SU-DHL-6 (cell line): ENCODE results near the gene ARFGAP1.

Source experiments
- H2AFZ ChIP-seq: fragments of 200-600 bp; sonication (generic); 2 replicates; pipeline ENCODE4 v1.6.1; 2014; ENCODE audit warnings: low read depth, mild to moderate bottlenecking, moderate library complexity, mixed read lengths, antibody characterized with exemption, low read length; ENCODE audit not compliant: severe bottlenecking
- H3F3A ChIP-seq: fragments of 200-600 bp; shearing (Covaris generic); 2 replicates; pipeline ENCODE4 v1.6.0; 2016; ENCODE audit warnings: antibody characterized with exemption, mild to moderate bottlenecking; ENCODE audit not compliant: insufficient read depth
- H3K27ac ChIP-seq: fragments of 200-600 bp; sonication (generic); 2 replicates; pipeline ENCODE4 v1.5.1; 2016; ENCODE audit warnings: low read depth, mild to moderate bottlenecking, low read length, moderate library complexity, mixed read lengths
- H3K27me3 ChIP-seq: fragments of 200-600 bp; sonication (generic), shearing (Covaris generic); 2 replicates; pipeline ENCODE4 v1.6.0; 2014; ENCODE audit warnings: mild to moderate bottlenecking, low read length
- H3K36me3 ChIP-seq: fragments of 200-600 bp; sonication (generic); 2 replicates; pipeline ENCODE4 v1.6.1; 2014; ENCODE audit warnings: mild to moderate bottlenecking, low read length, mixed read lengths
- H3K4me2 ChIP-seq: fragments of 300-600, 200-600 bp; shearing (Covaris generic), sonication (generic); 2 replicates; pipeline ENCODE4 v1.6.0; 2014; ENCODE audit warnings: low read length, low read depth, mild to moderate bottlenecking; ENCODE audit not compliant: poor library complexity, severe bottlenecking
- H3K4me3 ChIP-seq: fragments of 200-600 bp; sonication (generic); 2 replicates; pipeline ENCODE4 v1.5.1; 2014; ENCODE audit warnings: antibody characterized with exemption, low read length, mild to moderate bottlenecking, mixed read lengths; ENCODE audit not compliant: insufficient read depth, poor library complexity, severe bottlenecking
- H3K79me2 ChIP-seq: fragments of 200-600 bp; sonication (generic); 2 replicates; pipeline ENCODE4 v1.6.1; 2014; ENCODE audit warnings: mild to moderate bottlenecking, low read length, moderate library complexity; ENCODE audit not compliant: insufficient read depth
- H3K9ac ChIP-seq: fragments of 200-600 bp; sonication (generic); 2 replicates; pipeline ENCODE4 v1.7.0; 2014; ENCODE audit warnings: mild to moderate bottlenecking, low read length
- H3K9me2 ChIP-seq: fragments of 200-600 bp; sonication (generic); replicated peaks from 2 replicates; pipeline ENCODE4 v1.6.1; 2014; ENCODE audit warnings: low read length; ENCODE audit not compliant: insufficient read depth
- H3K9me3 ChIP-seq: fragments of 200-600 bp; sonication (generic); 2 replicates; pipeline ENCODE4 v1.6.1; 2014; ENCODE audit warnings: low read length, mixed read lengths; ENCODE audit not compliant: insufficient read depth
- H4K20me1 ChIP-seq: fragments of 200-600 bp; sonication (generic); 2 replicates; pipeline ENCODE4 v1.6.1; 2014; ENCODE audit warnings: low read depth, mild to moderate bottlenecking, antibody characterized with exemption, low read length, moderate library complexity, mixed read lengths
- EZH2phosphoT487 ChIP-seq: fragments of 200-600 bp; sonication (generic), shearing (Covaris generic); conservative IDR thresholded peaks from 2 replicates; pipeline ENCODE4 v1.6.1; 2018; ENCODE audit warnings: mild to moderate bottlenecking, antibody characterized with exemption, low read length, moderate library complexity, mixed read lengths
- TF ChIP-seq, protein P1 (sequence below): fragments of 200-600 bp; sonication (generic); IDR thresholded peaks from one replicate; pipeline ENCODE4 v1.5.1; 2017; ENCODE audit warnings: antibody characterized with exemption, mild to moderate bottlenecking, low read length, moderate library complexity; ENCODE audit not compliant: insufficient read depth, poor library complexity, severe bottlenecking

The ARFGAP1 gene

DNA sequence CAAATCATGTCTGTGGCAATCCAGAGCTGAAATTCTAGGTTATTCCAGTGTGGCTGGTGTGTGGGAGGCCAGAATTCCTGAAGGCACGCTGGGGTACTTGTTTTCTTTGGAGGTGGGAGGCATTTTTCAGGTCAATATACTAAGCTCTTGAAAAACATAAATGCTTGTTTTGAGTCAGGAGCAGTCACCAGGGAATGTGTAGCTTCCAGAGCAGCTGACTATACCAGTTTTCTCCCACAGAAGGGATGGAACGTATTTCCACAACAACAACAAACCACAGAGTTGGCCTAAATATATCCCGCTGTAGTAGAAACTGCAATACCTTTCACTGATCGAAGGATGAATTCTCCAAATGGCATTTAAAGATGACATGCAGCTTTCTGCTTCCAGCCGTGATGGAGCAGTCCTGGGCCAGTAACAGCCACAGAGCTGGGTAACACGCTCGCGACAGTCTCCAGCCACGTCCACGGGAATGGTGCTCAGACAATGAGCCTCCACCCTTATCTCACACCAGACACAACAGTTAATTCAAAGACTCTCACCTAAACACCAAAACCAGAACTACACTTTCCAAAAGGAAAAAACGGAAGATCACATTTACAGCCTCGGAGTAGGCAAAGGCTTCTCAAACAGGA is 65.3 kb downstream of the ARFGAP1 start:
- no peak for TF ChIP-seq EZH2phosphoT487
- TF ChIP-seq, protein P1, sequence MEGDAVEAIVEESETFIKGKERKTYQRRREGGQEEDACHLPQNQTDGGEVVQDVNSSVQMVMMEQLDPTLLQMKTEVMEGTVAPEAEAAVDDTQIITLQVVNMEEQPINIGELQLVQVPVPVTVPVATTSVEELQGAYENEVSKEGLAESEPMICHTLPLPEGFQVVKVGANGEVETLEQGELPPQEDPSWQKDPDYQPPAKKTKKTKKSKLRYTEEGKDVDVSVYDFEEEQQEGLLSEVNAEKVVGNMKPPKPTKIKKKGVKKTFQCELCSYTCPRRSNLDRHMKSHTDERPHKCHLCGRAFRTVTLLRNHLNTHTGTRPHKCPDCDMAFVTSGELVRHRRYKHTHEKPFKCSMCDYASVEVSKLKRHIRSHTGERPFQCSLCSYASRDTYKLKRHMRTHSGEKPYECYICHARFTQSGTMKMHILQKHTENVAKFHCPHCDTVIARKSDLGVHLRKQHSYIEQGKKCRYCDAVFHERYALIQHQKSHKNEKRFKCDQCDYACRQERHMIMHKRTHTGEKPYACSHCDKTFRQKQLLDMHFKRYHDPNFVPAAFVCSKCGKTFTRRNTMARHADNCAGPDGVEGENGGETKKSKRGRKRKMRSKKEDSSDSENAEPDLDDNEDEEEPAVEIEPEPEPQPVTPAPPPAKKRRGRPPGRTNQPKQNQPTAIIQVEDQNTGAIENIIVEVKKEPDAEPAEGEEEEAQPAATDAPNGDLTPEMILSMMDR, result no peak
- Histone ChIP-seq H4K20me1 (no peaks in the 10 kb centered on the region), H3F3A (no peaks in the 10 kb centered on the region), H3K79me2 (no peaks in the 10 kb centered on the region), H3K9me2 (no peaks in the 10 kb centered on the region), H3K9ac (no peak overlapping the region), H3K27me3 (no peaks in the 10 kb centered on the region), H3K36me3 (no peaks in the 10 kb centered on the region), H3K27ac (no peak overlapping the region), H3K9me3 (no peaks in the 10 kb centered on the region), H3K4me3 (no peak overlapping the region), H3K4me2 (no peak overlapping the region), H2AFZ (no peak overlapping the region)
